Suprapubic skin (tissue), 4 donors: ENCODE data around the gene TMCO4.

ENCODE experiments used
- CTCF ChIP-seq, 2 donors: fragments of 200-600 bp in 1 of 2; fragments of 450-650 bp in 1 of 2; sonication (generic) in 1 of 2; IDR thresholded peaks; one replicate each; pipeline ENCODE4 v1.5.1; 2016 to 2019; ENCODE audit warnings: antibody characterized with exemption in 2 of 2, mild to moderate bottlenecking in 1 of 2, moderate library complexity in 1 of 2
- POLR2A ChIP-seq, 2 donors: fragments of 450-650 bp; IDR thresholded peaks; one replicate each; pipeline ENCODE4 v1.6.1; 2017; ENCODE audit warnings: antibody characterized with exemption in 2 of 2, mild to moderate bottlenecking in 2 of 2, moderate library complexity in 2 of 2
- POLR2AphosphoS5 ChIP-seq, 3 donors: sonication (generic); formaldehyde crosslinking; IDR thresholded peaks; one replicate each; pipeline ENCODE4 v1.6.1; 2017; ENCODE audit warnings: antibody characterized with exemption in 3 of 3

- TF ChIP-seq POLR2A (IDR thresholded peaks at IDR 0.05), result no peak
- no peak for TF ChIP-seq CTCF (IDR thresholded peaks at IDR 0.05)
- TF ChIP-seq POLR2AphosphoS5 (IDR thresholded peaks at IDR 0.05), result no peak
Observed at GRCh38 chr1:19835578-19835977, 35.9 kb upstream of the TMCO4 start.
